NK-92 treated with Interleukin-12 subunit alpha and Interleukin-12 subunit beta, amount 100 ng/mL, for 24 hours (cell line): ENCODE data around the gene CPNE1.

Experiments
- DNase-seq: peaks from one replicate; lab custom pipeline; 2025; lab: John Stamatoyannopoulos, UW

Gene CPNE1

GRCh38 chr20:35598899-35599775 is 65.6 kb downstream of the CPNE1 start:
- no peak for DNase-seq

GRCh38 chr20:35598476-35598875 is 66.2 kb downstream of the CPNE1 start:
- DNase-seq: no peak

DNA sequence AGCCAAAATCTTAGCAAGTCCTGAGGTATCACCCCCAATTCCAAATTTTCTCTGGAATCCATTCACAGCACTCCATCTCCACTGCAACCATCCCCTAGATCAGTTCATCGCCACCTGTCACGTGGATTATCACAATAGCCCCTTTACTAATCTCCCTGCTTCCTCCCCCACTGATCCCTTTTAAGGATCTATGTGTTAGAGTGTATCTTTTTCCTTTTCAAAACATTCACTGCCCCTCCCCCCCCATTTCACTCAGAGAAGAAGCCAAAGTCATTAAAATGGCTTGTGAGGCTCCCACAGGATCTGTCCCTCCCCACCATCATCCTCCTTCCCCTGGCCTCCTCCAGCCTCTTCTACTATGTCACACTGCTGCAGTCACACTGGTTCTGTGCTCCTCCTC is 67.5 kb downstream of the CPNE1 start:
- DNase-seq: no peak

- no peak for DNase-seq
Measured at GRCh38 chr20:35595901-35596300, 68.8 kb downstream of the CPNE1 start.

GRCh38 chr20:35595456-35595855 is 69.2 kb downstream of the CPNE1 start:
- no peak for DNase-seq

GRCh38 chr20:35592339-35592974 is 72.2 kb downstream of the CPNE1 start:
- DNase-seq: no peak

DNA sequence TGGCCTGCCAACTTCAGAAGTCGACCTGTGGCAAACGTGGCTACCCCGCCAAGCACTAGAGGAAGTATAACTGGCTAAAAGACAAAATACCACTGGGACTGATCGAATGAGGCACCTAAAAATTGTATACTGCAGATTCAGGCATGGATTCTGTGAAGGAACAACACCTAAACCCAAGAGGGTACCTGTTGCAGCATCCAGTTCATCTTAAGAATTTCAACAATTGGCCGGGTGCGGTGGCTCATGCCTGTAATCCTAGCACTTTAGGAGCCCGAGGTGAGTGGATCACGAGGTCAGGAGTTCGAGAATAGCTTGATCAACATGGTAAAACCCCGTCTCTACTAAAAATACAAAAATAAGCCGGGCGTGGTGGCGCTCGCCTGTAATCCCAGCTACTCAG is 76.3 kb downstream of the CPNE1 start:
- DNase-seq: no peak

GRCh38 chr20:35587436-35587835 is 77.3 kb downstream of the CPNE1 start:
- DNase-seq: no peak

- no peak for DNase-seq
Measured at GRCh38 chr20:35586751-35587425, 77.8 kb downstream of the CPNE1 start.

DNA sequence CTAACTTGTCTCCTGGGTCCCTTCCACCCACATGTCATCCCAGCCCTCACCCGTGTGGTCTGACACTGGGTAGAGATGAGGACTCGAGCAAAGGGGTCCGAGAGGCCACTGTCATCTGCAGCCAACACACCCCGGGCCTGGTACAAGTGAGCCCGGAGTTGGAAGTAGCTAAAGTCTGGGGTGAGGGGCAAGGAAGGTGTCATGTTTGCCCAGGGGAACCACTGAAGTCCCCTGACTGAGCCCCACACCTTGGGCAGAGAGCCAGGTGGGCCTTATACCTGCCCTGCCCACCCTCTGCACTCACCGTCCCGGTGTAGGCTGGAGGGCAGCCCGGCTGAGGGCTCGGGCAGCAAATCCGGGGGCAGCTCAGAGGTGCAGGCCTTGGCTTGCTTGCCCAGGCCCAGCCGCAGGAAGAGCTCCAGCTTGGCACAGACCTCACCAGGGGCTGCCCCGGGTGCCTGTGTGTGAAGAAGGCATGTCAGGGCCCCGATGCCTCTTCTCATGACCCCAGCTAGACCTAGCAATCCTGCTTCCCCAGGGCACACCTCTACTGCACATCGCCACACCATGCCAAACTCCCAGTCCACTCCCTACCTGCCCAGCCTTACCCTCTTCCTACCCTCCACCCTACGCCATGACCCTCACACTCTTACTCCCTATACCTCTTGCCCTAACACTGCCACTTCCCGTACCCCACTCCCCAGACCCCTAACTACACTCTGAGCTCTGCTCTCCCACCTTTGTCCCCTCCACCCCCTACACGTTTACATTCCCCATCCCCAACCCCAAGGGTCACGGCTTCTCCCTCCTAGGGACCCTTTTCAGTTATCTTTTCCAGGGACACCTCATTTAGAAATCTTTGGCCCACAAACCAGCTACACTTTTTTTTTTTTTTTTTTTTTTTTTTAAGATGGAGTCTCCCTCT is 80.8 kb downstream of the CPNE1 start:
- DNase-seq: no peak

- DNase-seq: no peak
Measured at GRCh38 chr20:35582741-35583404, 81.8 kb downstream of the CPNE1 start.

DNA sequence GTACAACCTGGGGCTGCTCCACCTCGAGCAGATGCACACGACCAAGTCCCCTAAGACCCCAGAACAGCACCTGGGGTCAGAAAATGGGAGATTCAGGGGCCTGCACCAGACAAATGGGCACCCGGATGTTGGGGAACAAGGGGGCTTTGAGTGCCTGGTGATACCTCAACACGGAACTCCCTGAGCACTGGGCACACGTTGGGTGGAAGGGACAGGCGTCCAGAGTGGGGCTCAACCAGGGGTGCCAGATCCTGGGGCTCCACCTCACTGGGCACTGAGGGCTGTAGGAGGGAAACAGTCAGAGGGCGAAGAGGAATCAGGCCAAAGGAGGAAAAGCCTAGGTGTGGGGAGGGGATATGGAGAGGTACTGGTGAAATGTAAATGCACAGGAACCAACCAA is 82.6 kb downstream of the CPNE1 start:
- no peak for DNase-seq

- no peak for DNase-seq
Measured at GRCh38 chr20:35579196-35579595, 85.5 kb downstream of the CPNE1 start.

- DNase-seq: no peak
Measured at GRCh38 chr20:35578469-35578868, 86.2 kb downstream of the CPNE1 start.

GRCh38 chr20:35576816-35577215 is 87.9 kb downstream of the CPNE1 start:
- DNase-seq: no peak
